Esophagus mucosa (tissue), 1 donor: Measurements from ENCODE around the gene PUSL1. TPM values are rescaled to one million over a fixed set of nuclear protein-coding genes. Genes with fewer than 3 reads are reported as not detected.

Source experiments
- ATAC-seq: fragments of 200-7000 bp; cut with Tn5 transposase; one replicate; pipeline ENCODE4 v1.9.1; 2020
- total RNA-seq: library from RNA; stranded (reverse); gene quantifications from one replicate; pipeline ENCODE4 v1.2.4, GENCODE V29; 2023
- donor health status: DM: yes; HTN: yes; CAD: no.

Gene PUSL1
- total RNA-seq = 23.0 TPM

- ATAC-seq = peak; percentile 67
Observed at GRCh38 chr1:1307923-1308755, at the start of gene PUSL1, which contains the start of gene ACAP3. PUSL1 (plus strand) TSS chr1:1308597; CDS start chr1:1308644, 47 bp downstream. ACAP3 (minus strand) TSS chr1:1307930; CDS start chr1:1307815, 115 bp downstream.

- ATAC-seq = no peak
Observed at GRCh38 chr1:1259119-1259488, 49.3 kb upstream of the PUSL1 start.

GRCh38 chr1:1259540-1259939 lies 48.9 kb upstream of the PUSL1 start:
- ATAC-seq = no peak

- ATAC-seq = no peak
Observed at GRCh38 chr1:1259951-1260600, 48.3 kb upstream of the PUSL1 start.

- no peak for ATAC-seq
Observed at GRCh38 chr1:1260843-1261560, 47.4 kb upstream of the PUSL1 start.

GRCh38 chr1:1262071-1262470 lies 46.3 kb upstream of the PUSL1 start:
- ATAC-seq = no peak

- no peak for ATAC-seq
Observed at GRCh38 chr1:1262758-1263157, 45.6 kb upstream of the PUSL1 start.

- ATAC-seq = no peak
Observed at GRCh38 chr1:1264026-1264425, 44.4 kb upstream of the PUSL1 start.

- peak; percentile 7 for ATAC-seq
Observed at GRCh38 chr1:1264868-1265272, 43.5 kb upstream of the PUSL1 start.

GRCh38 chr1:1267488-1268283 lies 40.7 kb upstream of the PUSL1 start:
- ATAC-seq = no peak

GRCh38 chr1:1268284-1268682 lies 40.1 kb upstream of the PUSL1 start:
- ATAC-seq = no peak

GRCh38 chr1:1270813-1271212 lies 37.6 kb upstream of the PUSL1 start:
- no peak for ATAC-seq

- peak; percentile 83 for ATAC-seq
Observed at GRCh38 chr1:1272341-1273208, 35.8 kb upstream of the PUSL1 start.

GRCh38 chr1:1273209-1273511 lies 35.2 kb upstream of the PUSL1 start:
- peak; percentile 0 for ATAC-seq

GRCh38 chr1:1273512-1274298 lies 34.7 kb upstream of the PUSL1 start, which contains the start of gene UBE2J2:
UBE2J2 (minus strand) TSS chr1:1273854; CDS start chr1:1267992, 5,862 bp downstream.
- peak; percentile 88 for ATAC-seq

- ATAC-seq = no peak
Observed at GRCh38 chr1:1274299-1274930, 34.0 kb upstream of the PUSL1 start.

- no peak for ATAC-seq
Observed at GRCh38 chr1:1274931-1275431, 33.4 kb upstream of the PUSL1 start.

GRCh38 chr1:1275836-1276235 lies 32.6 kb upstream of the PUSL1 start:
- ATAC-seq = no peak

GRCh38 chr1:1278620-1279019 lies 29.8 kb upstream of the PUSL1 start:
- ATAC-seq = no peak

GRCh38 chr1:1279028-1279427 lies 29.4 kb upstream of the PUSL1 start:
- no peak for ATAC-seq
